Liver (tissue), 3 donors: ENCODE measurements around the gene HP.
A peak's percentile ranks its signal among the peaks of the same experiment; 100 is the strongest.

Experiments
- CTCF ChIP-seq: fragments of 150-350 bp; IDR thresholded peaks from 2 replicates; pipeline ENCODE4 v1.5.1; 2017; ENCODE audit warnings: improper control_type of control experiment, low read depth, low read length; ENCODE audit not compliant: missing input control
- RAD21 ChIP-seq, 2 donors: IDR thresholded peaks; 2 replicates each; pipeline ENCODE4 v1.6.1; 2016; ENCODE audit warnings: antibody characterized with exemption in 2 of 2, mild to moderate bottlenecking in 2 of 2
- YY1 ChIP-seq: IDR thresholded peaks from 2 replicates; pipeline ENCODE4 v1.6.1; 2016; ENCODE audit warnings: antibody characterized with exemption, mild to moderate bottlenecking
- TF ChIP-seq, protein P1 (sequence below): IDR thresholded peaks from 2 replicates; pipeline ENCODE4 v1.6.1; 2016; ENCODE audit warnings: antibody characterized with exemption
- TF ChIP-seq, protein P2 (sequence below): IDR thresholded peaks from 2 replicates; pipeline ENCODE4 v1.6.1; 2016; ENCODE audit warnings: antibody characterized with exemption, mild to moderate bottlenecking
- donor health status: healthy.
- donor health status: healthy.

DNA sequence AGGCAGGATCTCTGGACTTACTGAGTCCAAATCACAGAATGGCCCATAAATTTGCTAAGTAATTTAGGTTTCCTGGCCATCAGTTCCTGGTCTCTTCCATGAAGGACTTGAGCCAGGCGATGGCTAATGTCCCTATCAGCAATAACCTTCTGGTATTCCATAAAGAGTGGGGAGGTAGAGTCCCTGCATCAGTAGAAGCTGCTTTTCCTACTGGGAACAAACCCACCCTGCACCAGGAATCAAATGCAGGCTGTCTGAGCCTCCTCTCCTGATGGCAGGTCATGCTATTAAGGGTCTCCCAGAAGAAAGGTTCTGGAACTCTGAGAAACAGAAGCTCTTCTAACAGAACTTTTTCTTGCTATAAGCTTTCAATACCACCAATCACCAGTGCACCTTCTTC is 7.3 kb downstream of the HP start:
- TF ChIP-seq CTCF = peak; percentile 11
- TF ChIP-seq, protein P1, sequence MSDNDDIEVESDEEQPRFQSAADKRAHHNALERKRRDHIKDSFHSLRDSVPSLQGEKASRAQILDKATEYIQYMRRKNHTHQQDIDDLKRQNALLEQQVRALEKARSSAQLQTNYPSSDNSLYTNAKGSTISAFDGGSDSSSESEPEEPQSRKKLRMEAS = peak; percentile 44
- TF ChIP-seq, protein P2, sequence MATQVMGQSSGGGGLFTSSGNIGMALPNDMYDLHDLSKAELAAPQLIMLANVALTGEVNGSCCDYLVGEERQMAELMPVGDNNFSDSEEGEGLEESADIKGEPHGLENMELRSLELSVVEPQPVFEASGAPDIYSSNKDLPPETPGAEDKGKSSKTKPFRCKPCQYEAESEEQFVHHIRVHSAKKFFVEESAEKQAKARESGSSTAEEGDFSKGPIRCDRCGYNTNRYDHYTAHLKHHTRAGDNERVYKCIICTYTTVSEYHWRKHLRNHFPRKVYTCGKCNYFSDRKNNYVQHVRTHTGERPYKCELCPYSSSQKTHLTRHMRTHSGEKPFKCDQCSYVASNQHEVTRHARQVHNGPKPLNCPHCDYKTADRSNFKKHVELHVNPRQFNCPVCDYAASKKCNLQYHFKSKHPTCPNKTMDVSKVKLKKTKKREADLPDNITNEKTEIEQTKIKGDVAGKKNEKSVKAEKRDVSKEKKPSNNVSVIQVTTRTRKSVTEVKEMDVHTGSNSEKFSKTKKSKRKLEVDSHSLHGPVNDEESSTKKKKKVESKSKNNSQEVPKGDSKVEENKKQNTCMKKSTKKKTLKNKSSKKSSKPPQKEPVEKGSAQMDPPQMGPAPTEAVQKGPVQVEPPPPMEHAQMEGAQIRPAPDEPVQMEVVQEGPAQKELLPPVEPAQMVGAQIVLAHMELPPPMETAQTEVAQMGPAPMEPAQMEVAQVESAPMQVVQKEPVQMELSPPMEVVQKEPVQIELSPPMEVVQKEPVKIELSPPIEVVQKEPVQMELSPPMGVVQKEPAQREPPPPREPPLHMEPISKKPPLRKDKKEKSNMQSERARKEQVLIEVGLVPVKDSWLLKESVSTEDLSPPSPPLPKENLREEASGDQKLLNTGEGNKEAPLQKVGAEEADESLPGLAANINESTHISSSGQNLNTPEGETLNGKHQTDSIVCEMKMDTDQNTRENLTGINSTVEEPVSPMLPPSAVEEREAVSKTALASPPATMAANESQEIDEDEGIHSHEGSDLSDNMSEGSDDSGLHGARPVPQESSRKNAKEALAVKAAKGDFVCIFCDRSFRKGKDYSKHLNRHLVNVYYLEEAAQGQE = no peak
- no peak for TF ChIP-seq RAD21 (IDR thresholded peaks at IDR 0.05)
- no peak for TF ChIP-seq YY1
